AG08396 (cell line): ENCODE measurements around the gene HSPA12A.

ENCODE experiments used
- DNase-seq: peaks from one replicate; pipeline ENCODE4 v3.0.0; 2012; ENCODE audit warnings: low spot score, mixed read lengths

The HSPA12A gene

DNA sequence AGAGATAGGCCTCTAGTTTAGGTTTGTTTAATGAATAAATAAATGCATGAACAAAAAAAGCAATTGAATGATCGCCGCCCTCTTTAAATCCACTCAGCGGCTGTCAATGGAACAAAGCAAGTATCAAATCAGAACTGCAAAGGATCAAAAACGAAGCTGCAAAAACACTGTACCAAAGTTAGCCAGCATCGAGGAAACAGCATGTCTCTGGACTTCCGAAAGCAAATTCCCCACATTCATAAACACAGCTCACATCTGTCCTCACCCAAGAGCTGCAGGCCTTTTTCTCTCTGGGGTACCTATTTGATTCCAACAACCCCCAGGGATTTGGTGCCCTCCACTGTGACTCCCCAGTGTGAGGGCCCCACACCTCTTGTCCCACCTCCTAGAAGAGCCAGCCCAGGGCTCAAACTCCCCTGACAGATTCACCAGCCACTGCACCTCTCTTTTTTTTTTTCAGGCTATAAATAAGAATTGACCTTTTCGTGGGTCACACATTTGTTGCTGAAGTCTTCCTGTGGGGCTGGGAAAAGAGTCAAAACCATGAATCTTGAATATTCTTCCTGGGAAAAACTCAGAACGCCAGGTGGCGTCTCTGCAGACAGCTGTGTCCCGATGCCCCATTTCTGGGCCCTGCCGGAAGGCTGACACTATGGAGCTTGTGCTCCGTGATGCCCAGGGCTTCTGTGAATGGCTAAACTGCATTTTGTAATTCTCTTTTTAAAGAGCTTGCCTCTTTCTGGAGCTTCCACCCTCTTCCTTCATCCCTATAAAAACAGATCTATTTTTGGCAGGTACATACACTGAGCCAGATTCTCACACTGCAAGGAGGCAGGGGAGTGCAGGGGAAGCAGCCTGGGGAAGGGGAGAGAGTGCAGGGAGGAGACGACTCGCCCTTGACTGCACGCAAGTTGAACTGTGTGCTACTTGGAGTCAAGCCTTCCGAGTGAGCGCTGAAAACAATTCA, 51.7 kb downstream of the HSPA12A start:
- no peak for DNase-seq

DNA sequence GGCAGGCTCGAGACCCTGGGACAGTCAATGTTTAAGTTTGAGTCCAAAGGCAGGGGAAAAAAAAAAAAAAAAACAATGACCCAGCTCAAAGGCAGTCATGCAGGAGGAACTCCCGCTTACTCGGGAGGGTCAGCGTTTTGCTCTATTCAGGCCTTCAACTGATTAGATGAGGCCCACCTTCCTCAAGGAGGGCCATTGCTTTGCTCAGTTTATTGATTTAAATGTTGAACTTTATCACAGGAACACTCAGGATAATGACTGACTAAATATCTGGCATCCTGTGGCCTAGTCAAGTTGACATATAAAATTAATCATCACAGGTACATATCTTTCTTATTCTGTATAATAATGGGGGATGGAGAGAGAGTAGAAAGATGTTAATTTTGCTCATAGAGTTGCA, 52.6 kb downstream of the HSPA12A start:
- no peak for DNase-seq

DNA sequence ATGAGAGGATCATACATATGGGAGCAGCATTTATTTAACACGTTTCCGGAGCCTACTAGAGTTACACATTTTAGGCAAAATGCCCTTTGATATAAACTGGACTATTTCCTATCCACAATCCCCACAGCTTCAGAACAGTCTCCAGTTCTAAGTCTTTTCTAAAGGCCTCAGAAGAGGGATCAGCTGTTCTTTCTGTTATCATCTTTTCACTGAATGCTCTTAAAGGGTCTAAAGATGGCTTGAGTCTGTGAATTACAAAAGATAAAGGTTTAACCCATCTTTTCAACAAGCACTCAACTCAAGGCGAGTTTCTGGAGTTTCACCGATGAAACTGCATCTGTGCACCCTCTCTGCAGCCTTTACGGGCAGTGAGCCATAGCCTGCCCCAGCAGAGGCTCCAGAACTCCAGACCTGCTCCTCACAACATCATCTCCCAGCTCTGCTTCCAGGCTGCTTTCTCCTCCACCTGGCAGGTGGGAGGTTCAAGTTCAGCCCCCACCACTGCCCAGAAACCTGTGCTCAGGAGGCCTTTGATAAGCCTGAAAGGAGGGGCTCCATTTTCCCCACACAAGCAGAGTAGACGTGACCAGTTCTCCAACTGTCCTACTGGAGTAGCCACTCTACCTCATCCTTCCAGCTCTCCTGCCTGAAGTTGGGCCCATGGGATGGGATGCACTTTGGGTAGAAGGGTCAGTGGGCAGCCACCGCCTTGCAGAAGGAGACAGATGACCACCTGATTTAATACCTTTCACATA, 53.4 kb downstream of the HSPA12A start:
- no peak for DNase-seq

DNA sequence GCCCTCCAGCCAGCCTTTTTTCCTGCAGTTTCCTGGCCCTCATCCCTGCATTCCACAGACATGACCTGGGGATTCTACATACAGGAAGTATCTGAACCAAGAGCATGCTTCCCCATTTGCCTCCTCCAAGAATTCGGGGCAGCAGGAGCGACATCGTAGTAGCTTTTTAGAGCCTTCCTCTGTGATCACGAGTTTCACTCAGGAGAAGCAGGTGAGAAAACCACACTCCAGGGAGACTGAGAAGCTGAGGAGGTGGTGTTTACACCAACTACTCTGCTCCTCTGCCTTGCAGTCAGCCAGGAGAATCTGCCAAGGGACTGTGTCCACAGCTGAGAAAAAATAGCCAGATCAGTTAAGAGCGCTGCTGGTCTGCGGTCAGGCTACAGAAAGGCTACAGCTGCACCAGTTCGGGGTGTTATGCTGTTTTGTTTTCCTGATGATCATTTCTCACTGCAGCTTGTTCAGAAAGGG, 54.1 kb downstream of the HSPA12A start:
- peak; percentile 63 for DNase-seq

DNA sequence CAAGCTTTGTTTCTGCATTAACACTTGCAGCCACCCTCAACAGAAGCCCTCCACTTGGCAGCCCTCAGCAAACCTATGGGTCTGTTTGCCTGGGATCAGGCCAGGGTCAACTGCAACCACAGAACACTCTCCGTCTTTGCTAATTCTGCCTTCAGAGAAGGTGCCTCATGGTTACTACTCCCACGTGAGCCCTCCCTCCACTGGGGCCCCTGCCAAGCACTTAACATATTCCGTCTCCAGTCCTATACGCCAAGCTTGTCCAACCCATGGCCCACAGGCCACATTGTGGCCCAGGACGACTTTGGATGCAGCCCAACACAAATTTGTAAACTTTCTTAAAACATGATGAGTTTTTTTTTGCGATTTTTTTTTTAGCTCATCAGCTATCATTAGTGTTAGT, 54.7 kb downstream of the HSPA12A start:
- DNase-seq: no peak

DNA sequence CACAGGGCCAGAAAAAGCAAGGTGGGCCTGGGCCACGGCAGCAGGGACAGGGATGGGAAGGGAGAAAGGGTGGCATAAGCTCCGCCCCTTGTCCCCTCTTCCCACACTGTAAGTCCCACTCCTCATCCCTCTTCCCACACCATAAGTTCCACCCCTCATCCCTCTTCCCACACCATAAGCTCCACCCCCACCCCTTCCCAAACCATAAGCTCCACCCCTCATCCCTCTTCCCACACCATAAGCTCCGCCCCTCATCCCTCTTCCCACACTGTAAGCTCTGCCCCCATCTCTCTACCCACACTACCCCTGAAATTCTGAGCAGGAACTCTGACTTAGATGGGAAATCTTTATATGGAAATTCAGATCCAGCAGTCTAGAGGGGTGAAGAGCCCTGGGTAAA, 55.7 kb downstream of the HSPA12A start:
- no peak for DNase-seq

DNA sequence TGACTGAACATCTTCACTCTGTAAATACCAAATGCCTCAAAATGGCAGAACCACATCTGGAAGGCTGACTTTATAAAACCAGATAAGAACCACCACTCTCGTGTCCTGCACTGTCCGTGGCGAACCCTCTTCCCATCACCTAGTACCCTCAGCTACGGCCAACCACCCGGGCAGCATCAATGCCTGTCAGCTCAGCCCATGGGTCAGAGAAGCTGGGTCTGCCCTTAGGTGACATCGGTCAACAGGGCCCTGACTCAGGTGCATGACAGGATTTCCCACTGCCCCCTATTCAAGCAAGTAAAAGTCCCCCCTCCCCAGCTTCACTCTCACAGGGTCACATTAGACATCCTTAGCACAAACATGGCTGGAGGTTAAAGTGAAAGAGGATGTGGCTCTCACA, 56.6 kb downstream of the HSPA12A start:
- DNase-seq: no peak

DNA sequence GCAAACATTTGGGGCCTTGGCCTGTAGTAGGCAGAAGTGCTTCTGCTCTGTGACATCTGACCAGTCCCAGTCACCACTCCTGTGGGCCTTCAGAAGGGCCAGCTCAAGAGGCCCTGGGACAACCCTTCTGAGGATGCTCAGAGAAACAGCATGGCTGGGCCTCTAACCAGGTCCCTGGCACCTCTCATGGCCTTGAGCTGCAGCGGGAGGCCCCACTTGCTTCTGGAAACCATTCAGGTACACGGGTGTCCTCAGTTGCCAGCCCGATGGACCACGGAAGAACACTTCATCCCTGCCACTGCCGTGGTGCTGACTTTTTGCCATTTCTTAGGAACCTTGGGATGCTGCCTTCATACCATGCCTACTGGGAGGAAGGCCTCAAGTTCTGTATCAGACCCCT, 57.6 kb downstream of the HSPA12A start:
- no peak for DNase-seq

DNA sequence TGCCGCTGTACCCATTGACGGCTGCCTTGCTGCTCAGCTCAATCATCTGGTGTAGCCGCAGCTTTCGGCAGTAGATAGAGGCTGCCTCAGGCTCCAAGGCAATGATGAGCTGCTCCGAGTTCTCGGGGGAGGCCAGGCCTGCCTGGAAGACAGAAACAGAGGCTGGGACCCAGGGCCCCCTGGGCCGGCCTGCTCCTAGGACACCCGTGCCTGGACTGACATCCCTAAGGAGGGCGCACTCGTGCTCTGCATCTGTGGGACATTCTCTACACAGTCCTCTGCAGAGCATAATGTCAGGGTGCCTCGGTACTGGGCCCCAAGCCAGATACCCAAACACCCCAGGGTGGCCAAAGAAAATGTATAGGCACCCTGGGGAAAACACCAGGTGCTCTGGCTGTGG, 58.5 kb downstream of the HSPA12A start:
- DNase-seq: no peak

DNA sequence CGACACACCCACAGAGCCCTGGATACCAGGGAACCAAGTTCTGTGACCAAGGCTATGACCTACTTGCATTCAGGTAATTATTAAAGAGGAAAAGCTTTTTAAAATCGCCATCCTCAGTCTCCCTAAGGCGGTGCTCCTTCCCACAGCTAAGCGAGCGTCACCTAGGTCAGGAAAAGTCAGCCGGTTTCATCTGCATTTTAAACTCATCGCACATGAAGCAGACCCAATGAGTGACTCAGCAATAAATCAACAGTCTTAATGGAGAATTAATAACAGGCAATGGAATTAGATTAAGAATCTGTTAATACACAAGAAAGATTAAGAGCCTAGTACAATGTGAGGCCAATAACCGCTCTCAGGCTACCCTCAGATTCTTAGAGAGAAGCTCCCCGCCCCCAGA, 59.2 kb downstream of the HSPA12A start:
- DNase-seq: no peak

DNA sequence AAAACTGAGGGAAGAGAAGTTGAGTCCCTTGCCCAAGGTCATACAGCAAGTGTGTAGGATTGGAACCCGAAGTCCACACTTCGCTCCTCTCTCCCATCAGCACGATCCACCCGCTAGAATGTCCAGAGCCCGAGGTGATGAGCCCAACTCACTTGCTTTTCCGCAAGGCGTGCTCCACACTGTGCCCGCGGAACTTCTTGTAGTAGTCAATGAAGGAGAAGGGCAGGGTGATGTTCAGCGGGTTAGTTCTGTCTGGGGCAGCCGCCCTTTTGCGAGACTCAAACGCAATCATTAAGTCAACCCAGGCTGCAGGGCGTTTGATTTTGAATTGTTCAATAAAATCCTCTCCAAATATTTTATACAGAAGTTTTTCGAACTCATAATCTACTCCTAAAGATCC, 63.0 kb downstream of the HSPA12A start:
- DNase-seq: no peak

DNA sequence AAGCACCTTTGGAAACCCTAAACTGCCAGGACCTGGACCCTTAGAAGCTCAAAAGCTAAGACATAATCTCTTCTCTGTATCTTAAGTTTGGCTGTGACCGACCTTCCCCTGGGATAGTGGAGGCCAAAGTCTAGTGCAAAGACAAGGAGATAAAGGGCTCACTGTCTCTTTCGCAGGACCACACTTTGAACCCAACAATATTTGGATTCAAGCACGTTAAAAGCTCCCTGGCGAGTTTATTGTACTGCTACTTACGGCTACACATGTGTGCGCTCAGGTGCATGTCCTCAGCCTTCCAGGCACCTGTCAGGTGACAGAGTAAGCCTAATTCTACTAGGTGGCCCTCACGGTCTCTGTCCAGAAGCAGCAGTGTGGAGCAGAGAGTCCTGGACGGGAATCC, 65.7 kb downstream of the HSPA12A start:
- DNase-seq: no peak

DNA sequence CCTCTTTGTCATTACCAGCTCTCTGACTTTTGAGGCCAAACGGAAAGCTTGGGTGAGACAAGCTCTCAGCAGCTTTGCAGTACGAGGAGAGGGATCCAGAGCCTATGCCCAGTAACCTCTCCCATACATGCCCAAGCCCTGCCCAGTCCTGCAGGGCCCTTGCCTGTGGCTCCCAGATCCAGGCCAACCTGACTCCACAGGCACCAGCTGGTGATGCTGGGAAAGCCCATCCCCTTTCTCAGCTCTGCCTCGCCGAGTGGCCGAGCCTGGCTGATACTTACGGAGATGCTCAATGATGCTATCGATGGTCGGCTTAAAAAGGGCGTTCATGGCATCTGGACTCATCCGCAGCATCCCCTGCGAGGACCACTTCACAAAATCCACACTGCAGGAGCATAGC, 66.2 kb downstream of the HSPA12A start:
- no peak for DNase-seq

DNA sequence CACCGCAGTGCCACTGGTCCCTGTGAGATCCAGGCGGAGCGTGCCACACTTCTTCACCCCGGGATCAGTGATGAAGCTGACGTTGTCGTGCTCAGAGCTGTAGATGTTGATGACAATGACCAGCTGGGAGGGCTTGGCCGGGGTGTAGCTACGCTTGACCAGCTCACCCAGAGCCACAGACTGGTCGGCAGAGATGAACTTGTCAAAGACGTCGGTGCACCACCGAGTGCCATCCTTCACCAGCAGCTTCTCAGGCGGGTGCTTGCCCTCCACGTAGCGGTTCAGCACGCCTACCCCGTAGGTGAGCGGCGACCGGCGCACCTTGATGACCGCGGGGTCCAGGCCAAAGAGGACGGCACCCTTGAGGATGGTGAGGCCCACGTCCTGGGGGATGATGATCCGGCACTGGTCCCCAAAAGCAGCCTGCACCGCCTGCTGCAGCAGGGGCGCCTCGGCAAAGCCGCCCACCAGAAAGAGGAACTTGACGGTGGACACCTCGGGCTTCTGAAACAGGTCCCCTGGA, 67.4 kb downstream of the HSPA12A start:
- DNase-seq: no peak

DNA sequence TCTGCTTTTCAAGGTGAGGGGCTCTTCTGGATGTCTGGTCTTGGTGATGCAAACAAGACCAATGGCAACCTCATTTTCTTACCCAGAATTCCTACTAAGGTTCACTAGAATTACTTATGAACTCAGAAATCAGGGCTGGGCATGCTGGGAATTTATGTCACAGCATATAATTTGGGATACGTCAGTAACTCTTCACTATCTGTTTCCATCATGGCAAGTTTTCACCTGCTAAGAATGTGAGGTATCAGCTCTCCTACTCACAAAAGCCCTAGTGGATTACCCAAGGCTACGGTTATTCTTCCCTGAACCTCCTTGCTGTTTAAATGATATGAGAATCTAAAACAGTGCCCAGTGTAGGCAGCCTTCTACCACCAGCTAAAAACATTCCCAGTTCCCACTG, 68.5 kb downstream of the HSPA12A start:
- DNase-seq: no peak

DNA sequence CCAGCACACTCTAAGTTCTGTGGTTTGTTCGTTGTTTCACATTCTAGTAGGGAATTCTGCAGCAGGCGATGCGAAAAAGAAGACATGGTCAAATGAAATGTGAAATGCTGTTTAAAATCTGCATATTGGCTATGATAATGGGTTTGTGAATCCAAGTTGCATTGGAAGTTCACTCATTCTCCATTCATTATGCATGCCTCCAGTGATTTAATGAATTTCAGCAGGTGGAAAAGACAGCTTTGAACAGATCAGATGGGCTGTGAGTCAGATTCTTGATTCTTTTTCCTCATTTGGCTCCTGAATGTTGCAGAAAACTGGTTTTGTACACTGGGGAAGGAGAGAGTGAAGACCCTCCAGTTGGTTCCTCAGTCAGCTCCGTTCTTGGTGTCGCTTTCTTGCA, 69.5 kb downstream of the HSPA12A start:
- no peak for DNase-seq

DNA sequence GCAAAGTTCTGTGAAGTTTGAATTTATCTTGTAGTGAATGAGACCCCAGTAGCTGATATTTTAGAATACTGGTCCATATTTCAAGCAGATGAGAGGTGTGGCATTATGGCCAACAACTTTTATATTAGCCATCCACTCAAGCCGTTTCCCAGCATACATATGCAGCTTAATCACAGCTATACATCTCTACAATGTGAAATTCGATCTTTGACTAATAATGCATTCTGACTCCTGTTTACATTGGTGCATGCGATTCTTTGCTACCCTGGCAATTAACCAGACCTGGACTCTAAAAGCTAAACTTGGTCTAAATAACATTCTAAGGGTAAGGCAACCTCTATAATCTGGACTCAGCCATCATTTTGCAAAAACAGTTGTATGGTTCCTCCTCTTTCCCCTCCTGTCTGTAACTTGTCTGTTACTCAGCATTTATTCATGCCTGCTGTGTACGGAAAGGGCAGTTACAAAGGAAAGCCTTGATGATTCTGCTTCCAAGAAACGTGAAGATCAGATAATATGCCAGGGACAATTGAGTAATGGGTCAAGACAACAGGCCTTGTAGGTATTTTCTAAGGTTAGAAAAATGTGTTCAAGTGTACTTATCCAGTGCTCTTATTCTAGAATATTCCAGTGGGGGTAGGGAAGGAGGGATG, 71.0 kb downstream of the HSPA12A start:
- DNase-seq: no peak

DNA sequence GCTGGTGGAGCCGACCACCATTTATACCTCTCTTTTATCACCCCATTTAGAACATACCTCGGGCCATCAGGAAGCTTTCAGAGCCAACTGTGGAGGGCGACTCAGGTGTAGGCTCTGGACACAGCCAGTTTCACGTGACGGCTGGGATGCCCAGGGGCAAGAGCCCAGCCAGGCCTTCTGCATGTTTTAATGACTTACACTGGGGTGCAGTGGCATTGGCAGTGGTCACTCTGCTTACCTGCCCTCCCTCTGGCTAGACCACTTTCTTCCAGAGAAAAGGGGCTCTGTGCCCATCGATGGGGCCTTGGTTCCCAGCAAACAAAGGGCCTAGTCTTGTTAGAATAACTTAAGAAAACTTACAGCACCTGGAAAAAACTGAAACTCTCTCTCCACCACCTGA, 71.7 kb downstream of the HSPA12A start:
- no peak for DNase-seq

DNA sequence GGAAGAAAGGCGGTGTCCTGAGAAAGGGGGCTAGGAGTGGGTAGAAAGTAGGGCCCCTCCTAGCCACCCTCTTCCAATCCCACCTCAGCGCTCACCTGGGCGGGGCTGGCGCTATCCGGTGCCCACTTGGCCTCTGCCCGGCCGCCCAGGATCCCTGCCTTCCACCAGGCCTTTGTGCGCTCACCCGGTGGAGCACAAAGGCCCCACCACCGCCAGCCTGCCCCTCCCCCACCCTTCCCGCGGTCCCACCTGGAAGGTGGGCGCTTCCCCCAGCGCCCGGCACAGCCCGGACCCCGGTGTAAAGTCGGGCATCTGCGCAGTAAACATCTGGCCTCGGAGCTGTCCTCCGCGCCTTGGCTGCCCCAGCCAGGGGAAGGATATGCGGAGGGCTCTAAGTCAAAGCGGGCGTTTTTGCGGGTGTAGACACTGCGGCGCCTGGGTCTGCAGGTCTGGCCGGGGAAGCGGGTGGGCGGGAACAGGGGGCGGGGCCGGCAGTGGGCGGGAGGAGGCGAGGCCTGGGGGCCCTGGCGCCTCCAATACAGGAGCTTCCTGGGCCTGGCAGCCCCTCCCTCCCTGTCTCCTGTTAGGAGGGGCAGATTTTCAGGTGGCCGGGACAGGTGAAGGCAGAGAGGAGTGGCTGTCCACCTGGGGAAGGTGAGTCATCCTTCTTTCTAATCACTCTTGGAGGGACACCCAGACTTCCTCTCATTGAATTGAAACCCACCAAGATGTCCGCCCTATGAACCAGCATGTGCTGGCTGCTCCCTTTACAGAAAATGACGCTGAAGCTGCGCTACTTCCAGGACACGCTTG, 72.3 kb downstream of the HSPA12A start:
- DNase-seq: no peak

DNA sequence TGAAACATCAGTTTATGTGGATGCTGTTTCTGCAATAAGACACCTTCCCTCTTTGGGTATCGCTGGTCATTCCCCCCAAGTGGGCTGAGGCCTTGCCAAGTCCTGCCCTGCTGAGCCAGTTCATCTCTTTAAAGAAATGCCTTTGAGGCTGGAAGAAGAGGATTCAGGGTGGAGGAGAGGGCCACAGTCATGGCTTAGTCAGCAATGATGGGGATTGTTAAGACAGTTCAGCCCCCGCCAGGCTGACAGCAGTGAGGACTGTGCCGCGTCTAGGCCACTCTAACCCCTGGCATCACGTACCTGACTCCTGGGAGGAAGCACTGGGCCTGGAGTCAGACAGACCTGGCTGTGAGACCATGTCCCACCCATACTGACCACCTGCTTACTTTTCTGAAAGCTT, 73.3 kb downstream of the HSPA12A start:
- DNase-seq: no peak

DNA sequence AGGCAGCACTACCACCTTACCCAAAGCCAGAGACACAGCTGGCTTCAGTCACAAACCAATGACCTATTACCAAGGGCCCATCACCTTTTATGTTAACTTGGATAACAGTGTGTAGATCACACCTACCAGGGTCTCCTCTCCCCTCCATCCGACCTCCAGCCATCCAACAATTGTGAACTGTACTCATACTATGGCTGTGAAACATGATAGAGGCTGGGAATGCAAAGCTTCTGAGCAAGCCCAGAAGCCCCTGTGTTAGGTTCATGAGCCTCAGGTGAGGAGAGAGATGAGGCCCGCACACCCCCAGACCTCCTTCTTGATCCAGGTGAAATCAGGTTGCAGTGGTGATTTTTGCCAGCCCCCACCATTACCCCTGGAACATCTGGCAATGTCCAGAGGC, 73.9 kb downstream of the HSPA12A start:
- no peak for DNase-seq

DNA sequence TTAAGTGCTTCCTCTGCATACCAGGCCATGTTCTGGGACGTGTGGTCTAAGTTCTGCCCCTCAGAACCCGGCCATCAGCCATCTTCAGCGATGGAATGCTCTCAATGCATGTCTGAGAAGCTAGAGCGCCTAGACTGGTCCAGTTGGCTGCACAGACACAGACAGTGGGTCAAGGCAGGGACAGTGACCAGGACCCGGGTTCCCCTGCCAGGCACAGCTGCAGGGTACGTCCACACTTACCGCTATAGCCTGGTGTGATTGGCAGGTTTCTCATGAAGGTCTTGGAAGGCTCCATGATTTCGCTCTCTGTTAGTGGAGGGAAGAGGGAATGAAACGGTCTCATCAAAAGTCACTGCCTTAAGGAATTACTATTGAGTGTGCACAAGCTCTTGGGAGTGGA, 74.3 kb downstream of the HSPA12A start:
- no peak for DNase-seq
